Caco-2 (cell line): ENCODE data around the gene LSM3. TPM values are rescaled to one million over a fixed set of nuclear protein-coding genes. Genes with fewer than 3 reads are reported as not detected.

Source experiments
- BruUV-seq: library from RNA; stranded (reverse); fragments of 400-500 nt; replicated peaks from 2 replicates; lab custom pipeline; 2021; lab: Mats Ljungman, UMichigan
- CTCF ChIA-PET: fragments of 300-600 bp; sonication (Branson Sonifier 250); formaldehyde crosslinking; loops from one replicate; lab custom pipeline; 2022; ENCODE audit warnings: antibody characterized with exemption; lab: Charles Lee
- POLR2A ChIA-PET: fragments of 300-600 bp; sonication (Branson Sonifier 250); formaldehyde crosslinking; loops from one replicate; lab custom pipeline; 2022; ENCODE audit warnings: antibody characterized with exemption; lab: Charles Lee
- DNase-seq, 2 experiments: peaks; one replicate each; pipeline versions ENCODE4 v3.0.0 to v3.0.0-alpha.2; 2020 to 2022
- H3K27me3 ChIP-seq: replicated peaks from 2 replicates; pipeline ENCODE4 v1.6.0; 2011; ENCODE audit warnings: low read length; ENCODE audit not compliant: control insufficient read depth, insufficient read depth
- H3K36me3 ChIP-seq: 2 replicates; pipeline ENCODE4 v1.5.1; 2011; ENCODE audit warnings: low read length; ENCODE audit not compliant: control insufficient read depth, insufficient read depth
- H3K4me1 ChIP-seq: fragments of 250-450 bp; sonication (Bioruptor Pico); 2 replicates; pipeline ENCODE4 v1.5.1; 2020; ENCODE audit warnings: mild to moderate bottlenecking
- H3K4me3 ChIP-seq: 2 replicates; pipeline ENCODE4 v1.5.1; 2011; ENCODE audit warnings: low read depth, mild to moderate bottlenecking, control low read depth, low read length
- H3K9me3 ChIP-seq: fragments of 250-450 bp; sonication (Bioruptor Pico); 2 replicates; pipeline ENCODE4 v1.5.1; 2020; ENCODE audit warnings: mild to moderate bottlenecking, moderate library complexity
- H3K27ac Mint-ChIP-seq: one replicate; pipeline ENCODE4 v1.8.0; 2022; ENCODE audit warnings: mixed read lengths; ENCODE audit not compliant: unreplicated experiment
- H3K27me3 Mint-ChIP-seq: one replicate; pipeline ENCODE4 v1.8.0; 2022; ENCODE audit warnings: mixed read lengths; ENCODE audit not compliant: insufficient read depth, unreplicated experiment
- H3K36me3 Mint-ChIP-seq: one replicate; pipeline ENCODE4 v1.8.0; 2022; ENCODE audit warnings: mild to moderate bottlenecking, mixed read lengths; ENCODE audit not compliant: insufficient read depth, unreplicated experiment
- H3K4me1 Mint-ChIP-seq: one replicate; pipeline ENCODE4 v1.8.0; 2022; ENCODE audit warnings: low read depth, mixed read lengths; ENCODE audit not compliant: unreplicated experiment
- H3K4me3 Mint-ChIP-seq: one replicate; pipeline ENCODE4 v1.8.0; 2022; ENCODE audit warnings: mild to moderate bottlenecking, moderate library complexity, mixed read lengths; ENCODE audit not compliant: unreplicated experiment
- H3K9me3 Mint-ChIP-seq: one replicate; pipeline ENCODE4 v1.8.0; 2022; ENCODE audit warnings: mixed read lengths; ENCODE audit not compliant: unreplicated experiment
- intact Hi-C: fragments of 100-400 bp; cut with micrococcal nuclease; formaldehyde crosslinking; loops from one replicate; pipeline ENCODE4 v1.10.0; 2022; ENCODE audit not compliant: unreplicated experiment
- total RNA-seq: library from RNA; stranded (reverse); gene quantifications from 2 replicates; pipeline ENCODE4 v1.2.3, GENCODE V29; 2022
- TF ChIP-seq, protein P1 (sequence below), 2 experiments: fragments of 200-600 bp in 1 of 2; IDR thresholded peaks; 1 replicate in 1 of 2; 2 replicates in 1 of 2; pipeline versions ENCODE4 v1.5.1 to v1.8.0; 2011 to 2022; ENCODE audit warnings: antibody characterized with exemption in 1 of 2, control low read depth in 1 of 2, inconsistent platforms in 1 of 2, low read depth in 1 of 2, low read length in 1 of 2, mild to moderate bottlenecking in 1 of 2, moderate library complexity in 1 of 2; ENCODE audit not compliant: insufficient read depth in 1 of 2, severe bottlenecking in 1 of 2, unreplicated experiment in 1 of 2

LSM3 gene
- total RNA-seq, 1 experiment from 2014 or later: 20.5 TPM

DNA sequence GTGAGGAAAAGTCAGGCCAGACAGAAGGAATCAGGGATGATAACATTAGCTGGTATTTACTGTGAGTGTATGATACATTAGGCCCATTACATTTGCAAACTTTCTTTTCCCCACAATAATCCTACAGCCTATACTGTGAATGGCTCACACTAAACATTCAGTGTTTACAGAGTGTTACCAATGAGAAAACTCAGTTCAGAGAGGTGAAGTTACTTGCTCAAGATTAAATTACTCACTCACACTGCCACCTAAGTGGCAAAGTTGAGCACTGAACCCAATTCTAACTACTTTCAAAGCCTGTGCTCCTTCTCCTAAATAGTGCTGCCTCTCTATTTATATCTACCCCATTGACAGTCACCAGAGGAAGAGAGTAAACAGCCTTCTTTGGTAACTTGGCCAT lies 8.7 kb upstream of the LSM3 start:
- H3K9me3 Mint-ChIP-seq: no peaks in the 10 kb centered on the region
- no peaks in the 10 kb centered on the region for H3K9me3 ChIP-seq
- POLR2A ChIA-PET: no interaction called here
- H3K27ac Mint-ChIP-seq: no peak overlapping the region
- H3K4me3 ChIP-seq: no peak overlapping the region
- no peaks in the 10 kb centered on the region for H3K27me3 ChIP-seq
- TF ChIP-seq, protein P1, sequence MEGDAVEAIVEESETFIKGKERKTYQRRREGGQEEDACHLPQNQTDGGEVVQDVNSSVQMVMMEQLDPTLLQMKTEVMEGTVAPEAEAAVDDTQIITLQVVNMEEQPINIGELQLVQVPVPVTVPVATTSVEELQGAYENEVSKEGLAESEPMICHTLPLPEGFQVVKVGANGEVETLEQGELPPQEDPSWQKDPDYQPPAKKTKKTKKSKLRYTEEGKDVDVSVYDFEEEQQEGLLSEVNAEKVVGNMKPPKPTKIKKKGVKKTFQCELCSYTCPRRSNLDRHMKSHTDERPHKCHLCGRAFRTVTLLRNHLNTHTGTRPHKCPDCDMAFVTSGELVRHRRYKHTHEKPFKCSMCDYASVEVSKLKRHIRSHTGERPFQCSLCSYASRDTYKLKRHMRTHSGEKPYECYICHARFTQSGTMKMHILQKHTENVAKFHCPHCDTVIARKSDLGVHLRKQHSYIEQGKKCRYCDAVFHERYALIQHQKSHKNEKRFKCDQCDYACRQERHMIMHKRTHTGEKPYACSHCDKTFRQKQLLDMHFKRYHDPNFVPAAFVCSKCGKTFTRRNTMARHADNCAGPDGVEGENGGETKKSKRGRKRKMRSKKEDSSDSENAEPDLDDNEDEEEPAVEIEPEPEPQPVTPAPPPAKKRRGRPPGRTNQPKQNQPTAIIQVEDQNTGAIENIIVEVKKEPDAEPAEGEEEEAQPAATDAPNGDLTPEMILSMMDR (IDR thresholded peaks at IDR 0.05; ENCODE audit: insufficient read depth in 1 of 2, low read depth in 1 of 2, low read length in 1 of 2, severe bottlenecking in 1 of 2, unreplicated experiment in 1 of 2): no peak
- H3K4me1 ChIP-seq: no peaks in the 10 kb centered on the region
- BruUV-seq: no TSS peak
- CTCF ChIA-PET: no interaction called here
- intact Hi-C loops: no loop called here
- peaks cover 8% of the 10 kb centered on the region for H3K4me1 Mint-ChIP-seq
- H3K27me3 Mint-ChIP-seq: no peaks in the 10 kb centered on the region
- peaks cover 11% of the 10 kb centered on the region for H3K36me3 ChIP-seq
- H3K36me3 Mint-ChIP-seq: peaks cover 63% of the 10 kb centered on the region
- DNase-seq: no peak
- no peak overlapping the region for H3K4me3 Mint-ChIP-seq

DNA sequence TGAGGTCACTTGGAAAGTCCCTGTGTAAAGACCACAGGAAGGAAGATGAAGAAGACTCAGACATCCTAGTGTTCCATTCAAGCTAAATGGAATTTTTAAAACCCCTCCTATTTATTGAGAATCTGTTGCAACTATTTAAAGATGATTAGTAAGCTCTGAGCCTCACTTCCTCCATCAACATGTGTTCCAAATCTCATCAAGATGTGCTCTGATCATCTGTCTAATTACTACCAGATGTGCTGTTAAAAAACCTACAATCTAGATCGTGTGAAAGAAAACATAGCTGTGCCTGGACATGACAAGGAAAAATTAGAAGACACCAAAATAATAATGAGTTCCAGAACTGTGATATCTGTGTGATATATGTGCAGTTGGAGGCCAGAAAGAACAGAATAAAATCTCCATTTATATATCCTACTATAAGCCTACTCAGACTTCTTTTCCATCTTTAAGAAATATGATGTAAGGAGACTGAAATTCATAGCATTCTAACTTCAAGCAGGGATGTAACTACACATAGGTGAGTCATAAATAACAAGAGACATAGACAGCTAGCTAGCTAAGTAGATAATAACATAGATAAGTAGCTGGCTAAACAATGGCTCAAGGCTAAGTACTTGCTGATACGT lies 8.0 kb upstream of the LSM3 start:
- Histone ChIP-seq H3K9me3 (no peaks in the 10 kb centered on the region), H3K27me3 (no peaks in the 10 kb centered on the region), H3K4me3 (no peak overlapping the region), H3K36me3 (peaks cover 7% of the 10 kb centered on the region), H3K4me1 (peaks cover 4% of the 10 kb centered on the region; the same call in 1 of the 2 replicates)
- peak overlapping the region; percentile 19 for H3K27ac Mint-ChIP-seq
- DNase-seq: no peak
- H3K9me3 Mint-ChIP-seq: no peaks in the 10 kb centered on the region
- intact Hi-C loops: no loop called here
- TF ChIP-seq, protein P1 (IDR thresholded peaks at IDR 0.05; ENCODE audit: insufficient read depth in 1 of 2, low read depth in 1 of 2, low read length in 1 of 2, severe bottlenecking in 1 of 2, unreplicated experiment in 1 of 2): no peak
- H3K36me3 Mint-ChIP-seq: peaks cover 58% of the 10 kb centered on the region
- H3K4me1 Mint-ChIP-seq: peaks cover 16% of the 10 kb centered on the region
- no TSS peak for BruUV-seq
- H3K27me3 Mint-ChIP-seq: no peaks in the 10 kb centered on the region
- no peak overlapping the region for H3K4me3 Mint-ChIP-seq
- ChIA-PET POLR2A (no interaction called here), CTCF (interaction anchor here (1.0 kb wide), 1 partner anchor 33 kb away, joined by 3 read pairs; no protein-coding TSS in a partner anchor)

DNA sequence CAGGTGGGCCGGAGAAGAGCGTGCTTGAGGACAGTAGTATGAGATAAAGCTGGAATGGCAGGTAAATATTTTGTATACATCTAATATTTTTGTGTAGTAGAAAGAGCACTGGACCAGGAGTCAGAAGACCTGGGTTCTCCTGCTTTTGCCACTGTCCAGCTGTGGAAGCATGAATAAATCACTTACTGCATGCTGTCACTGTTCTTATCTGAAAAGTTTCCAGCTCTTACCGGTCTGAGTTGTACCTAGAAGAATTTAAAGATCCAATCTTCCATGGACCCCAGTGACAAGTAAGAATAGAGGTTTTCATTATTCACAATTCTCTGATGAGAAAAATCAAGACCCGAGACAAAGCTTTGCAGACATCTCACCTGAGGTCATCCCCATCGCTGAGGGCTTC lies 6.1 kb upstream of the LSM3 start:
- Mint-ChIP-seq H3K4me1 (peaks cover 28% of the 10 kb centered on the region), H3K4me3 (no peak overlapping the region), H3K9me3 (no peaks in the 10 kb centered on the region), H3K27ac (no peak overlapping the region), H3K36me3 (peaks cover 41% of the 10 kb centered on the region), H3K27me3 (no peaks in the 10 kb centered on the region)
- Histone ChIP-seq H3K36me3 (peaks cover 7% of the 10 kb centered on the region), H3K9me3 (no peaks in the 10 kb centered on the region), H3K4me3 (no peak overlapping the region), H3K4me1 (peaks cover 9% of the 10 kb centered on the region), H3K27me3 (no peaks in the 10 kb centered on the region)
- DNase-seq: no peak
- no TSS peak for BruUV-seq
- intact Hi-C loops: no loop called here
- TF ChIP-seq, protein P1 (IDR thresholded peaks at IDR 0.05; ENCODE audit: insufficient read depth in 1 of 2, low read depth in 1 of 2, low read length in 1 of 2, severe bottlenecking in 1 of 2, unreplicated experiment in 1 of 2): no peak
- ChIA-PET CTCF (no interaction called here), POLR2A (no interaction called here)
